CD4-positive, alpha-beta T cell treated with Interleukin-12 subunit alpha and Interleukin-12 subunit beta, for 1 hour (primary cell): ENCODE results near the gene ATP6V0C.
A peak's percentile ranks its signal among the peaks of the same experiment; 100 is the strongest.

Experiments
- DNase-seq: peaks from one replicate; pipeline ENCODE4 v3.0.0-alpha.2; 2020

ATP6V0C gene

DNA sequence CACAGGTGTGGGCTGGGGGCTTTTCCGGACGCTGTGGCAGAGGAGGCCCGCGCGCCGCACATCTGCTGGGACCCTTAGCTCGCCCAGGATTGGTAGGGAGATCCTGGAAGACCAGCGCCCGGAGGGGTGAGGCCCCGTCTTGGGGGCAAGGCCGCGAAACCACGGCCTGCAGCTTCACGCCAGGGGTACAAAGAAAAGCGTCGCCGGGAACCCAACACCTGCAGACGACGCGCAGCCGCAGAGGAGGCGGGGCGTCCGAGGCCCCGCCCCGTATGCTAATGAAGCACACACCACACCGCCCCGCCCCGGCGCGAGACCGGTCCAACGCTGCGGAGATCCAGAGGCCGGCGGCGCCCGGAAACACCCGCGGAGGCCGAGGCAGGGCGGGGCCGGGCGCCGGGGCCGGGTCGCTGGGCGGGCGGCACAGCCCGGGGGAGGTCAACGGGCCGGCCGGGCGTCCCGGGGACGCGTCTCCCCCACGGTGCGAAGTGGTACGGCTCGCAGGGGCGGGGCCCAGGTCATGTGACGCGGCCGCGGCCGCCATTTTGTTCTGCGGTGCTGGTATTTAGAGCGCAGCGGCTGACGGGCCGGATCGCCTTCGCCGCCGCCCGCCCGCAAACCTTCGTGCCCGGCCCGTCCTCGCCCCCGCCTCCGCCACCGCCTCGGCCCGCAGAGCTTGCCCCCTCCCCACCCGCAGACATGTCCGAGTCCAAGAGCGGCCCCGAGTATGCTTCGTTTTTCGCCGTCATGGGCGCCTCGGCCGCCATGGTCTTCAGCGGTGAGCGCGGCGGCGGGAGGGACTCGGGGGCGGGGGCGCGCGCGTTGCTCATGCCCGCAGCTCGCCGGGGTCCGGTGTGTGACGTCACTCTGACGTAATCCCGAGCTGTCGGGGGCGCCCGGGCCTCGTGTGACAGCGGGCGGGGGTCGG, at the start of gene ATP6V0C:
Gene ATP6V0C (plus strand): TSS at position 548 of the 928 bp plus-strand sequence. CDS start 152 bp downstream, at position 700.
- DNase-seq, result peak; percentile 95

DNA sequence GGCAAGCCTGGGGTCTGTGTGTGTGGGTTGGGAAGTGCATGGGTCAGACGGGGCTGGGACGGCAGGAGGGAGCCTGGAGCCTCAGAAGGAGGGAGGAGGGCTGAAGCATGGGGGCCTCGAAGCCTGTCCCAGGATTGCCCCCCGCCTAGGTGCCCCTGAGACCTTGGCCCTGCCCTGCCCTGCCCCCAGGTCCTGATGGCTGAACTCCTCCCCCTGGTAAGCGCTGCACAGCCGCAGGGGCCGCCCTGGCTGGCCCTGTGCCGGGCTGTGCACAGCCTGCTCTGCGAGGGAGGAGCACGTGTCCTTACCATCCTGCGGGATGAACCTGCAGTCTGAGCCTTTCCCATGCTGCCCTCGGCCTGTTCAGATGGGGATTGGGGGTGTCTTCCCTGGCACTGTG, 49.4 kb upstream of the ATP6V0C start:
- DNase-seq, result no peak

DNA sequence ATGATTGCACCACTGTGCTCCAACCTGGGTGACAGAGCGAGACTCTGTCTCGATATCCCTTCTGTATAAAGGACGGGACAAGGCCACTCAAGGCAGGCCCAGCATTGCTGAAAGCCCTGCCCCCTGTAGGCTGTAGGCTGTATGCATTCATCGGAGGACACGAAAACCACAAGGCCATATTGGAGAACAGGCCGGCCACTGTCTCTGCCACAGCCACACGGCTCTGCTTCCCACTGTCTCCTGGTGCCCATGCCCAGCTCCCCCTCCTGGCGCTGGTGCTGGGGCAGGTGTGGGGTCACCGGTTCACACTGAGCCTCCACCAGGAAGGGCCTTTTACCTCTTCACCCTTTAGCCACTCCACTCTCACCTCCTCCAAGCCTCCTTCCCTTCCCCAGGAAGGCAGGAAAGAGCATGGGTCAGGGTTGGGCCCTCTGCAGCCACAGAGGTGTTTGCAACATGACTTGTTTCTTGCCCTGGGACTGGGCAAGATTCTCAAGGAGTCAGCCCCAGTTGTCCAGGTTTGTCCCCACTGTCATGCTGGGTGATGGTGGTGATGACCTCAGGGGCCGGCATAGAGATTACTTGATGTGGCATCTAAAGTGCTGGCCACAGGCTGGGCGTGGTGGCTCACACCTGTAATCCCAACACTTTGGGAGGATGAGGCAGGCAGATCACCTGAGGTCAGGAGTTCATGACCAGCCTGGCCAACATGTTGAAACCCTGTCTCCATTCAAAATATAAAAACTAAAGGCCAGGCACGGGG, 47.9 kb upstream of the ATP6V0C start:
- no peak for DNase-seq

DNA sequence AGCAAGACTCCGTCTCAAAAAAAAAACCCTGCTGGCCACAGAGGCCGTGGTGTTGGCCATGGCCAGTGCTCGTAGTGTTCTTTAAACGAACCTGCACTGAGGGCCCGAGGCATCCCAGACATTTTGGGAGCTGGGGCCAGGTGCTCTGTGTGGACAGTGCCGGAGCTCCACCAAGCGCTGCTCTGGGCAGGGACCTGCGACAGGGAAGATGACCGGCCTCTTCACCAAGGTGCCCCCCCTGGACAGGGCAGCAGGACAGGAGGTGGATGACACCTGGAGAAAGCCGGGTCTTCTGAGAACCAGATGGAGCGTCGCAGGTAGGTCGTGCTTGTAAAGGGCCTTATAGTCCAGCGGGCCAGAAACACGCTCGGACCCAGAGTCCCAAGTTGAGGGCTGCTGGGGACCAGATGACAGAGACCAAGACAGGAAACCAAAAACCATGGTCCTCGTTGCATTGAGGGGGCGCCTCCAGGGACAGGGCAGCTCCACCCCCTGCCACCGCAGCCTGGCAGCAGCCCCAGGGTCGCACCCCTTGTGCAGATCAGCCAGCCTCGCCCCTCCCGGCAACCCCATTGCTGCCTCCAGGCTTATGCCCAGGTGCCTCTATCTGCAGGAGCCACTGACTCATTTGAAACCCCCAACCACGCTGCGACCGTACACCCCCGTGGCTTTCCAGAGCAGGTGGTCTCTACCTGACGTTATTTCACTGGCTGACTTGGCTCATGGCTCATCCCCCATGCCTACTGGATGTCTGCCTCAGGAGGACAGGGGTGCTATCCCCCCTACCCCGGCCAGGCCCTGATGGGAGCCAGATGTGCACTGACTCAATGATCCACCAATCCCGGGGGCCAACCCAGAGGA, 46.9 kb upstream of the ATP6V0C start:
- no peak for DNase-seq

DNA sequence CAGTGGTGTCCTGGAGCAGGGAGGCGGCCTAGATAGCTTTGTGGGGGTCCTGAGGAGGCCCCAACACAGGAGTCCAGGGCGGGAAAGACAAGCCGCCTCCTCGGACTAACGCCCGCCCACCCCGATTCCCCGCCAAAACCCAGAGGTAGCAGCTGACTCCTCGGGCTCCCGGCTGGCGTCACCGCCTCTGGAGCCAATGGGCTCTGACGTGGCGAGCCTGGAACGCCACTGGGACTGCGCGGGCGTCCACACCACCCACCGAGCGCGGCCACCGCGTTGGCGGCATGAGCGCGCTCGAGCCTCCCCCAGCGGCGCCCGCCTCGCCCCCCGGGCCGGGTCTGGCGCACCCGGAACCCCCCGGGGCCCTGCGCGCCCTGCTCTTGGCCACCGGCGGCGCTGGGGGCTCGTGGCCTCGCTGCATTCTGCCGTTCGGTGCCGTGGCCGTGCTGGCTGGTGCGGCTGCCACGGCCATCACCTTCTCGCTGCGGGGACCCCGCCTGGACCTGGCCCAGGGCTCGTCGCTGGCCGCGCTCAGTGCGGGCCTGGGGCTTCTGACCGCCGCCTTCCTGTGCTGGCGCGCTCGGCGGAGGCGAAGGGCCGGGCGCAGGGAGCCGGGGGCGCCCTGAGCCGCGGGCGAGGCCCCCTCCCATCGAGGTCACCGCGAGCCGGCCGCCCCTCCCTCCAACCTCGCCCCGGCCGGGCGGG, 46.1 kb upstream of the ATP6V0C start:
- DNase-seq, result no peak

DNA sequence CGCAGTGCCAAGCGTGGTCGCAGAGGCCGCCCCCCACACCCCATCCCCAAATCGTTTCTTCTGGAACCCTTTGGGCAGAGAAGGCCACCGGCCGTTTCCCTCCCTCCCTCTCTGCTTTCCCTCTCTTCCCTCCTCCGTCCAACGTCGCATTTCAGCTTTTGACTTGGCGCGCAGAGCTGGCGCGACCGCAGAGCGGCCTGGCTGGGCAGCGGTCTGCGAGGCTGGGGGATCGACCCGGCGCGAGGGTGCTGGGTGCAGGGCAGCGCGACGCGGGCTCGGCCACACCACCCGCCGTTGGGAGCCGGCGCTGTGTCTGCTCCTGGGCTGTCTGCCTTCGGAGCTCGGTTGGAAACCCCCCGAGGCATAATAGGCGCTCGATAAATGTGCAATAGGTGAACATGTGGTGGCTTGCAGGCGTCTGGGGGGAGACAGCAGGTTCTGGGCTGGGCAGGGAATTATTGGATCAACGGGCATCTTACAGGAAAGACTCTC, 45.5 kb upstream of the ATP6V0C start:
- DNase-seq, result peak; percentile 24

DNA sequence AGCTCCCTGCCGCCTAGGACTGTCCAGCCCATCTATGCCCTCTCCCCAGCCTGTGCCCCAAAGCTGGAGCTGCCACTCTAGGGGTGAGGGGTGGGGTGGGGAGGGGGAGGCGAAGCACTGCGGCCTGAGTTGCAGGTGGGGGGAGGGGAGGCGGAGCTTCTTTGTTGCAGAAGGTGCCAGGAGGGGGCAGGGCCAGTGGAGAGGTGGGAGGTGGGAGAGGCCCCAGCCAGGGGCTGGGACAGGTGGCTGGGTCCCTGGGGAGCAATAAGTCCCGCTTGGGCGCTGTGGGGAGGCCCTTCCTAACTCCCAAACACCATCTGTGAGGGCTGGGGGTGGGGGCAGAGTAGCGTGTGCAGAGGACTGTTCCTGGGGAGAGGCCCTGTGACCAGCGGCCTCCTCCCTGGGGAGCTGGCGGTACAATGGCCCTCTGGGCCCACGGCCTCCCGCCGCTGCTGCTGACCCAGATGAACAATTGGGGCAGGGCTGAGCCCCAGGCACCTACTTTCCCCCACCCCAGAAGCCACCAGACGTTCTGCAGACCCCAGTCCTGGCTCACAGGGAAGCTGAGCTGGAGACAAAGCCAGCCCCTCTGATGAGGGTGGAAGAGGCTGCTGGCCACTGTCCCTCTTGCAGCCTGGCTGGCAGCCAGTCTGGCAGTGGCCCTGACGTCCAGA, 44.9 kb upstream of the ATP6V0C start:
- no peak for DNase-seq

DNA sequence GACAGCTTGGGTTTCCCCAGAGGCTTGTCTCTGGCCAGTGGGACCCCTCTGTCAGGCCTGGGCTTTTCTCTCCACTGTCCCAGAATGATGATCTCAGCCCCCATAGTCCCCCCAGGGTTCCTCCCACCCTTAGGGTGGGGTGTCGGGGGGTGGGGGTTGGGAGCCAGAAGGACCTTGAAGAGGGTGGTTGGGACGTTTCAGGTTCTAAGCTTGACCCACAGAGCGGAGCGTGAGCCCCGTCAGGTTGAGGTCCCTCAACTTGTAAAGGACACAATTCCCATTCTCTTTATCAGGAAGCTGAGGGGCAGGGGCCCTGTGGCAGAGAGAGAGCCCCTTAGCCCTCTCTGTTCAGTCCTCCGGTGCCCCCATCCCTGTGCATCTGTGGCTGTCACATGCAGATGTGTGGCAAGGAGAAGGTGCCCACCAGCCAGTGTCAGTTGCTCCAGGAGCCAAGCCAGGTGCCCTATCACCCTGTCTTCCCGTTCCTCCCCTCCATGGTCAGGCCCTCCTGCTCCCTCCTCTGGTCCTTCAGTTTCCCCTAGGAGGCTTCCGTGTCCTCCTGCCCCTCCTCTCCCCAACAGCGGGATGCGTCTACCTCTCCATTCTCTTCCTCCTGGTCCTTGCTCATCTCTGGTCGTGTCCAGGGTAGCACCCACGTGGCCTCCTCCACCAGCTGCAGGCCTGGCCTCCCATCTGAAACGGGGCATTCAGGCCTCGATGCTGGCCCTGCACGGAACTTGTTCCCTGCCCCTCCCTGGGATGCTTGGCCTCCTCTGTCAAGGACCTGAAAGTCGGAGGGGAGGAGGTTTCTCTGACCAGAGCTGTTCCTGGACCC, 44.1 kb upstream of the ATP6V0C start:
- no peak for DNase-seq

DNA sequence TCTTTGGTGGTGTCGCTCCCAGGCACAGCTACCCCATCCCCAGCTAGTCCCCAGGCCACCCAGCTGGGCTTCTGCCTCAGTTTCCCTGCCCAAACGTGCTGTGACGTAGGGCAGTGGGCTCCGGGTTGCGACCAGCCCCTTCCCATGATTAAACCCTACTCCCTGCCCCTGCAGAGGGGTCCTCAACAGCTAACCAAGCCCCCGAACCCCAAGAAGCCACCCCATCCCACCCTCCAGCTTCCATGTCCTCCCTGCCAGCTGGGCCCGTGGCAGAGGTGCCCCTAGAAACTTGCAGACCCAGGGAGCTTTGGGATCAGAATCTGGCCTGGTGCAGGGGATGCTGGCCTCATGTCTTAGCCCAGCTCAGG, 43.5 kb upstream of the ATP6V0C start:
- no peak for DNase-seq

DNA sequence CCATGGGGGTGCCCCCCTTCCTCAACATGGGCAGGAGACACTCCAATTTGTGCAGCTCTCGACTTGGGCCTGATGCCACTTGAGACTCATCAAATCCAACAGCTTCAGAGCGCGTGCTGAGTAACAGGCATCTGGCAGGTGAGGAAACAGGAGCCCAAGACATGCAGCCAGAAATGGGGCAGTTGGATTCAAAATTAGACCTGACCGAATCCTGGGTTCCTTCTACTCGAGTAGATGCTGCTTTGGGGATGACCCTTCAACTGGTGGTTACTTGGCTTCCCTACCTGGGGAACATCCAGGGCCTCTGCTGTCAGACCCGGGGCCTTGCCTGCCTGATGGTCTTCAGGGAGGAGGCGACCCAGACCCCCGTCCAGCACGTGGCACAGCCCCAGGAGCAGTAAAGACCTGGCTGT, 43.1 kb upstream of the ATP6V0C start:
- no peak for DNase-seq

DNA sequence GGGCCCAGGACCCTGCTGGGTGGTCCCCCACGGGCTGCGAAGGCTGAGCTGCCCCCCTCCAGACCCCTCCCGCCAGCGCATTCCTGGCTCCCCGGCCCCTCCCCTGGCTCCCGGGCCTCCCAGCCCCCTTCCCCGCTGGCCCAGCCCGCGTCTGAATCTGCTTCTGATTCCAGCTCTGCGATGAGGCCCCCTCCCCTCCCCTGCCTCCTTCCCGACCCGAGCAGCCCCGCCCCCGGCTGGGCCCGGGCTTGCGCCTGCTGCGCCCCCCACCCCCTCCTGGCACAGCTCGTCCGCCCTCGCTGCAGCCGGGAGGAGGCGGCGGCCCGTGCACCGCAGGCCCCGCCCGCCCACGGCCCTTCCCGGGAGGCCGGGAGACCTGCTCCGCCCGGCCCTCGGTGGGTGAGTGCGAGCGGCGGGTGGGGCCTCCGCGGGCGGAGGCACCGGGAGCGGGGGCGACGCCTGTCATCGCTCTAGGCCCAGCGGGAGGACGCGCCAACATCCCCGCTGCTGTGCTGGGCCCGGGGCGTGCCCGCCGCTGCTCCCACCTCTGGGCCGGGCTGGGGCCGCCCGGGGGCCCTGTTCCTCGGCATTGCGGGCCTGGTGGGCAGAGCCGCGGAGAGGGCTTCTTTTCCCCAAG, 42.6 kb upstream of the ATP6V0C start, which contains the start of gene NTN3:
Gene NTN3 (plus strand): TSS at position 282 of the 637 bp plus-strand sequence. CDS start 405 bp downstream, outside the sequence.
- DNase-seq, result no peak

DNA sequence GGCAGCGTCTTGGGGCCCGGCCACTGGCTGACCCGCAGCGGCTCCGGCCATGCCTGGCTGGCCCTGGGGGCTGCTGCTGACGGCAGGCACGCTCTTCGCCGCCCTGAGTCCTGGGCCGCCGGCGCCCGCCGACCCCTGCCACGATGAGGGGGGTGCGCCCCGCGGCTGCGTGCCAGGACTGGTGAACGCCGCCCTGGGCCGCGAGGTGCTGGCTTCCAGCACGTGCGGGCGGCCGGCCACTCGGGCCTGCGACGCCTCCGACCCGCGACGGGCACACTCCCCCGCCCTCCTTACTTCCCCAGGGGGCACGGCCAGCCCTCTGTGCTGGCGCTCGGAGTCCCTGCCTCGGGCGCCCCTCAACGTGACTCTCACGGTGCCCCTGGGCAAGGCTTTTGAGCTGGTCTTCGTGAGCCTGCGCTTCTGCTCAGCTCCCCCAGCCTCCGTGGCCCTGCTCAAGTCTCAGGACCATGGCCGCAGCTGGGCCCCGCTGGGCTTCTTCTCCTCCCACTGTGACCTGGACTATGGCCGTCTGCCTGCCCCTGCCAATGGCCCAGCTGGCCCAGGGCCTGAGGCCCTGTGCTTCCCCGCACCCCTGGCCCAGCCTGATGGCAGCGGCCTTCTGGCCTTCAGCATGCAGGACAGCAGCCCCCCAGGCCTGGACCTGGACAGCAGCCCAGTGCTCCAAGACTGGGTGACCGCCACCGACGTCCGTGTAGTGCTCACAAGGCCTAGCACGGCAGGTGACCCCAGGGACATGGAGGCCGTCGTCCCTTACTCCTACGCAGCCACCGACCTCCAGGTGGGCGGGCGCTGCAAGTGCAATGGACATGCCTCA, 41.9 kb upstream of the ATP6V0C start:
- DNase-seq, result no peak

DNA sequence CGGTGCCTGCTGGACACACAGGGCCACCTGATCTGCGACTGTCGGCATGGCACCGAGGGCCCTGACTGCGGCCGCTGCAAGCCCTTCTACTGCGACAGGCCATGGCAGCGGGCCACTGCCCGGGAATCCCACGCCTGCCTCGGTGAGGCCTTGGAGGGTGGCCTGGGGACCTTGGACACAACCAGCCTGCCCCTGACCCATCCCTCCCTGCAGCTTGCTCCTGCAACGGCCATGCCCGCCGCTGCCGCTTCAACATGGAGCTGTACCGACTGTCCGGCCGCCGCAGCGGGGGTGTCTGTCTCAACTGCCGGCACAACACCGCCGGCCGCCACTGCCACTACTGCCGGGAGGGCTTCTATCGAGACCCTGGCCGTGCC, 41.3 kb upstream of the ATP6V0C start:
- DNase-seq, result no peak

DNA sequence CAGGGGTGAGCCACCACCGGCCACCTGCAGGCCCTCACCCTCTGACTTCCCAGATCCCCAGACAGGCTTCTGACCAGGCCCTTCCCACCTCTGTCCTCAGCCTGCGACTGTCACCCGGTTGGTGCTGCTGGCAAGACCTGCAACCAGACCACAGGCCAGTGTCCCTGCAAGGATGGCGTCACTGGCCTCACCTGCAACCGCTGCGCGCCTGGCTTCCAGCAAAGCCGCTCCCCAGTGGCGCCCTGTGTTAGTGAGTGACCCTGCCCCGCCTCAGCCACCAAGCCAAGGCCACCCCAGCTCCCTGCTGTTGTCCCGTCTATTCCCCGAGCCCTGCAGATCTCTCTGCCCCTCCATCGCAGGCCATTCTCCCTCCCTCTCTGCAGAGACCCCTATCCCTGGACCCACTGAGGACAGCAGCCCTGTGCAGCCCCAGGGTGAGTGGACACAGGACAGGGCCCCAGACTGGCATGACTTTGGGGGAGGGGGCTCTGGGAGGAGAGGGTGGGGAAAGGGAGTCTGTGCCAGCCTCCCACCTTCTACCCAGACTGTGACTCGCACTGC, 40.8 kb upstream of the ATP6V0C start:
- DNase-seq, result no peak

DNA sequence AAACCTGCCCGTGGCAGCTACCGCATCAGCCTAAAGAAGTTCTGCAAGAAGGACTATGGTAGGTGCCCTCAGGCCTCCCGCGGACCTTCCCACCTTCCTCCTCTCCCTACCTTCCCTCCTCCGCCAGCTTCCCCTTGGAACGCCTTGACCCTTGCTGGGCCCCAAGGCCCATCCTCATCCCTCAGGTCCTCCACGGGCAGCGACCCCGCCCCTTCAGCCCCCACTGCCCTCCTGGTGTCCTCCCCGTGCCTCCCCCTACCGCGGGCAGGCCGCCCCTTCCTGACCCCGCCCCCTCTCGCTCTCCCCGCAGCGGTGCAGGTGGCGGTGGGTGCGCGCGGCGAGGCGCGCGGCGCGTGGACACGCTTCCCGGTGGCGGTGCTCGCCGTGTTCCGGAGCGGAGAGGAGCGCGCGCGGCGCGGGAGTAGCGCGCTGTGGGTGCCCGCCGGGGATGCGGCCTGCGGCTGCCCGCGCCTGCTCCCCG, 40.3 kb upstream of the ATP6V0C start:
- peak; percentile 37 for DNase-seq

DNA sequence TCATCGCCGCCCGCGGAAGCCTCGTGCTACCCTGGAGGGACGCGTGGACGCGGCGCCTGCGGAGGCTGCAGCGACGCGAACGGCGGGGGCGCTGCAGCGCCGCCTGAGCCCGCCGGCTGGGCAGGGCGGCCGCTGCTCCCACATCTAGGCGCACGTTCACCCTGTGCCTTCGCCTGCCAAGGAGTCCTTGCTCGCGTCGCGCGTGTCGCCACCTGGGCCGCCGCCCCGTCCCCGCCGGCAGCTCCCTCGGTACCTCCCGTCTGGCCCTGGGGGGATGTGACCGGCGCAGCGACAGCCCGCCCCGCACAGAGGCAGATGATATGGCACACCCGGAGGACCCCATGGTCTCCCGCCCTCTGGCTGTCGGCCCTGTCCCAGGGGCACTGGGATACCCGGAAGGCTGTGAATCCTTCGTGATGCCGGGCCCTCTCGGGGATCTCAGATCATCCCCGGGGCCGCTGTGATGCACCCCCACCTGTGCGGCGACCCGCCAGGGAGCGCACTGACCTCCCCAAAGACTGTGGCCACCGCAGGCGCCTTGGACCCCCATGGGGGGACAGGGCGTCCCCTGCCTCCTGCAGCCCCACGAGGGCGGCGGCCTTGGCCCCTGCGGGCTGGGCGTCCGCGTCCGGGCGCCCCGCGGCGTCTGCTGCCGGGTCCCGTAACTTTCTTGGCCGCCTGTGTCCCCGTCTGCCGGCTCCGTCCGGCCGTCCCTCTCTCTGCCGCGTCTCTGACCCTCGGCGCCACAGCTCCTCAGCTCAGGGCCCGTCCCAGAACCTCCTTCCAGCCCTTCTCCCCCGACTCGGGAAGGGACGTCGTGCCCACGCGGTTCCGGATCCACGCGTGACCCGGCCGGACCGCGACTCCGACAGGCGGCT, 39.5 kb upstream of the ATP6V0C start:
- DNase-seq, result peak; percentile 69

DNA sequence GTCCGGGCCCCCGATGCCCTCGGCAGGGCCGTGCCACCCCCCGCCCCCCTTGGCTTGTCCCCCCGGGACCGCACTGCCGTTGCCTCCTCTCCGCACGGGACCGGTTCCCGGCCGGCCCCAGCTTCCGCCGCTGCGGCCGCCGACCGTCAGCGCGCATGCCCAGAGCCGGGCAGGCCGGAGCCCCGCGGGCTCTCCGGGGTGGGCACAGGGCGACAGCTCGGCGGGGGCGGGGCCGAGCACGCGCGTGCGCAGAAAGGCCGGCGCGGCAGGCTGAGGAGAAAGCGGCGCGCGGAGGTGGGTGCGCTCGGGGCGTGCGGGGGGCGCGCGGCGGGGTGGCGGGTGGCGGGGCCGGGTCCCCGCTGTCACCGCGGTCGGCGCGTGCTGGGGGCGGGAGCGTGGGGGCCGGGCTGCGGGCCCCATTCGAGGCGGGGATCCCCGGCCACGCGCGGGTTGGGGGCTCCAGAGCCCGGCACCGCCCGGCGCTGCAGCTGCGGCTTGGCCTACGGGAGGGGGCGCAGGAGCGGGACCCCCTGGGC, 38.8 kb upstream of the ATP6V0C start, which contains the start of gene TBC1D24:
Gene TBC1D24 (plus strand): TSS at position 251 of the 536 bp plus-strand sequence. CDS start 21,022 bp downstream, outside the sequence.
- peak; percentile 87 for DNase-seq
